Neural cell (in vitro differentiated cells): ENCODE measurements around the gene APP. TPM values are rescaled to one million over a fixed set of nuclear protein-coding genes. Genes with fewer than 3 reads are reported as not detected.
A peak's percentile ranks its signal among the peaks of the same experiment; 100 is the strongest.

ENCODE experiments used
- H2AFZ ChIP-seq: fragments of 200-600, 300-800 bp; sonication (generic), shearing (Covaris generic); 2 replicates; pipeline ENCODE4 v1.6.0; 2014; ENCODE audit warnings: low read depth, mild to moderate bottlenecking, antibody characterized with exemption, low read length, moderate library complexity
- H3F3A ChIP-seq: fragments of 200-600 bp; shearing (Covaris generic); 2 replicates; pipeline ENCODE4 v1.6.1; 2016; ENCODE audit warnings: mild to moderate bottlenecking, moderate library complexity, mixed read lengths, antibody characterized with exemption, low read length; ENCODE audit not compliant: insufficient read depth, poor library complexity, severe bottlenecking
- H3K27ac ChIP-seq: fragments of 200-600, 300-800 bp; sonication (generic), shearing (Covaris generic); 2 replicates; pipeline ENCODE4 v1.5.1; 2014; ENCODE audit warnings: mild to moderate bottlenecking, low read length, moderate library complexity
- H3K27me3 ChIP-seq: fragments of 300-800, 200-600 bp; sonication (generic), shearing (Covaris generic); 2 replicates; pipeline ENCODE4 v1.6.0; 2014; ENCODE audit warnings: mild to moderate bottlenecking, low read depth, low read length, moderate library complexity; ENCODE audit not compliant: insufficient read depth
- H3K36me3 ChIP-seq: fragments of 300-800, 200-600 bp; sonication (generic), shearing (Covaris generic); 2 replicates; pipeline ENCODE4 v1.5.1; 2014; ENCODE audit warnings: mild to moderate bottlenecking, antibody characterized with exemption, low read length, moderate library complexity; ENCODE audit not compliant: insufficient read depth
- H3K4me2 ChIP-seq: fragments of 300-800, 200-600 bp; sonication (generic), shearing (Covaris generic); 2 replicates; pipeline ENCODE4 v1.6.0; 2014; ENCODE audit warnings: mild to moderate bottlenecking, low read length
- H3K4me3 ChIP-seq: fragments of 300-800, 200-600 bp; sonication (generic), shearing (Covaris generic); 2 replicates; pipeline ENCODE4 v1.5.1; 2014; ENCODE audit warnings: mild to moderate bottlenecking, low read length, moderate library complexity
- H3K79me2 ChIP-seq: fragments of 200-600 bp; shearing (Covaris generic); replicated peaks from 2 replicates; pipeline ENCODE4 v1.6.0; 2014; ENCODE audit warnings: mild to moderate bottlenecking, low read length, moderate library complexity; ENCODE audit not compliant: insufficient read depth
- H3K9ac ChIP-seq: fragments of 300-800, 200-600 bp; sonication (generic), shearing (Covaris generic); 2 replicates; pipeline ENCODE4 v1.6.1; 2016; ENCODE audit warnings: mild to moderate bottlenecking, low read length, mixed read lengths
- H3K9me2 ChIP-seq: fragments of 200-600 bp; shearing (Covaris generic); 2 replicates; pipeline ENCODE4 v1.6.1; 2016; ENCODE audit warnings: mild to moderate bottlenecking, low read length, mixed read lengths; ENCODE audit not compliant: insufficient read depth
- H3K9me3 ChIP-seq: fragments of 200-600, 300-800 bp; sonication (generic), shearing (Covaris generic); 2 replicates; pipeline ENCODE4 v1.6.1; 2016; ENCODE audit warnings: mild to moderate bottlenecking, mixed run types, low read length, moderate library complexity, mixed read lengths
- H4K20me1 ChIP-seq: fragments of 200-600 bp; shearing (Covaris generic); 2 replicates; pipeline ENCODE4 v1.6.1; 2016; ENCODE audit warnings: mild to moderate bottlenecking, mixed run types; ENCODE audit not compliant: insufficient read depth
- EP300 ChIP-seq: fragments of 450-650 bp; conservative IDR thresholded peaks from 2 replicates; pipeline ENCODE4 v1.6.1; 2014; ENCODE audit warnings: antibody characterized with exemption, mild to moderate bottlenecking, moderate library complexity; ENCODE audit not compliant: poor library complexity, severe bottlenecking
- EZH2 ChIP-seq: fragments of 200-600, 300-800 bp; shearing (Covaris generic), sonication (generic); IDR thresholded peaks from 2 replicates; pipeline ENCODE4 v1.6.1; 2014; ENCODE audit warnings: antibody characterized with exemption, low read length, borderline replicate concordance, mild to moderate bottlenecking; ENCODE audit not compliant: insufficient read depth, poor library complexity, severe bottlenecking
- MXI1 ChIP-seq: fragments of 450-650 bp; conservative IDR thresholded peaks from 2 replicates; pipeline ENCODE4 v1.6.1; 2014; ENCODE audit warnings: antibody characterized with exemption, mild to moderate bottlenecking; ENCODE audit not compliant: poor library complexity, severe bottlenecking
- POLR2AphosphoS5 ChIP-seq: IDR thresholded peaks from 2 replicates; pipeline ENCODE4 v1.6.1; 2012
- RAD21 ChIP-seq: fragments of 450-650 bp; conservative IDR thresholded peaks from 2 replicates; pipeline ENCODE4 v1.6.1; 2014; ENCODE audit warnings: antibody characterized with exemption, mild to moderate bottlenecking, moderate library complexity
- SMC3 ChIP-seq: fragments of 450-650 bp; conservative IDR thresholded peaks from 2 replicates; pipeline ENCODE4 v1.6.1; 2014; ENCODE audit warnings: antibody characterized with exemption, mild to moderate bottlenecking, moderate library complexity; ENCODE audit not compliant: poor library complexity
- TAF1 ChIP-seq: IDR thresholded peaks from 2 replicates; pipeline ENCODE4 v1.6.1; 2012; ENCODE audit warnings: low read depth
- polyA plus RNA-seq: library from polyadenylated mRNA; depleted of rRNA; stranded (reverse); fragments of >200 nt; gene quantifications from 2 replicates; pipeline ENCODE4 v1.2.3, GENCODE V29; 2014
- TF ChIP-seq, protein P1 (sequence below): fragments of 450-650 bp; IDR thresholded peaks from 2 replicates; pipeline ENCODE4 v1.5.1; 2014; ENCODE audit warnings: antibody characterized with exemption, mild to moderate bottlenecking, moderate library complexity; ENCODE audit not compliant: poor library complexity, severe bottlenecking
- TF ChIP-seq, protein P2 (sequence below): IDR thresholded peaks from 2 replicates; pipeline ENCODE4 v1.6.1; 2012; ENCODE audit warnings: borderline replicate concordance

APP gene
- polyA plus RNA-seq, 1 donor from 2014 or later = 470 TPM

DNA sequence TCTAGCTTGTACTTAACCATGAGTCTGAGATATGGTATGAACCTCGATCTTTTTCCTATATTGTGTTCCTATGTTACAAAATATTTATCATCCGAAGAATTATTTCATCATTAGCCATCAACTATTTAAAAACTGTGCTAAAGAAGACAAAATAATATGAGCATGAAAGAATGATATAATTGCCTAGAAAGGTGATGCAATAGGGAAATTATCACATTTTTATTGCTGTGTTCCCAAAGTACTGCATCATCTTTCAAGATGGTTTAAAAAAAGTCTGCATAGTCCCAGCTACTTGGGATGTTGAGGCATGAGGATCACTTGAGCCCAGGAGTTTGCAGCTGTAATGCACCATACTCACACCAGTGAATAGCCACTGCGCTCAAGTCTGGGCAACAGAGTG is 126.7 kb downstream of the APP start:
- peaks cover 19% of the 10 kb centered on the region for H3K79me2 ChIP-seq
- H3K4me3 ChIP-seq = no peak overlapping the region
- peaks cover 9% of the 10 kb centered on the region for H3K36me3 ChIP-seq
- no peak overlapping the region for H3K9ac ChIP-seq
- H3K27ac ChIP-seq = no peak overlapping the region
- TF ChIP-seq SMC3 (no peak), TAF1 (no peak), MXI1 (no peak), EP300 (no peak), EZH2 (no peak), RAD21 (no peak), POLR2AphosphoS5 (no peak)
- TF ChIP-seq, protein P1, sequence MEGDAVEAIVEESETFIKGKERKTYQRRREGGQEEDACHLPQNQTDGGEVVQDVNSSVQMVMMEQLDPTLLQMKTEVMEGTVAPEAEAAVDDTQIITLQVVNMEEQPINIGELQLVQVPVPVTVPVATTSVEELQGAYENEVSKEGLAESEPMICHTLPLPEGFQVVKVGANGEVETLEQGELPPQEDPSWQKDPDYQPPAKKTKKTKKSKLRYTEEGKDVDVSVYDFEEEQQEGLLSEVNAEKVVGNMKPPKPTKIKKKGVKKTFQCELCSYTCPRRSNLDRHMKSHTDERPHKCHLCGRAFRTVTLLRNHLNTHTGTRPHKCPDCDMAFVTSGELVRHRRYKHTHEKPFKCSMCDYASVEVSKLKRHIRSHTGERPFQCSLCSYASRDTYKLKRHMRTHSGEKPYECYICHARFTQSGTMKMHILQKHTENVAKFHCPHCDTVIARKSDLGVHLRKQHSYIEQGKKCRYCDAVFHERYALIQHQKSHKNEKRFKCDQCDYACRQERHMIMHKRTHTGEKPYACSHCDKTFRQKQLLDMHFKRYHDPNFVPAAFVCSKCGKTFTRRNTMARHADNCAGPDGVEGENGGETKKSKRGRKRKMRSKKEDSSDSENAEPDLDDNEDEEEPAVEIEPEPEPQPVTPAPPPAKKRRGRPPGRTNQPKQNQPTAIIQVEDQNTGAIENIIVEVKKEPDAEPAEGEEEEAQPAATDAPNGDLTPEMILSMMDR = no peak
- TF ChIP-seq, protein P2, sequence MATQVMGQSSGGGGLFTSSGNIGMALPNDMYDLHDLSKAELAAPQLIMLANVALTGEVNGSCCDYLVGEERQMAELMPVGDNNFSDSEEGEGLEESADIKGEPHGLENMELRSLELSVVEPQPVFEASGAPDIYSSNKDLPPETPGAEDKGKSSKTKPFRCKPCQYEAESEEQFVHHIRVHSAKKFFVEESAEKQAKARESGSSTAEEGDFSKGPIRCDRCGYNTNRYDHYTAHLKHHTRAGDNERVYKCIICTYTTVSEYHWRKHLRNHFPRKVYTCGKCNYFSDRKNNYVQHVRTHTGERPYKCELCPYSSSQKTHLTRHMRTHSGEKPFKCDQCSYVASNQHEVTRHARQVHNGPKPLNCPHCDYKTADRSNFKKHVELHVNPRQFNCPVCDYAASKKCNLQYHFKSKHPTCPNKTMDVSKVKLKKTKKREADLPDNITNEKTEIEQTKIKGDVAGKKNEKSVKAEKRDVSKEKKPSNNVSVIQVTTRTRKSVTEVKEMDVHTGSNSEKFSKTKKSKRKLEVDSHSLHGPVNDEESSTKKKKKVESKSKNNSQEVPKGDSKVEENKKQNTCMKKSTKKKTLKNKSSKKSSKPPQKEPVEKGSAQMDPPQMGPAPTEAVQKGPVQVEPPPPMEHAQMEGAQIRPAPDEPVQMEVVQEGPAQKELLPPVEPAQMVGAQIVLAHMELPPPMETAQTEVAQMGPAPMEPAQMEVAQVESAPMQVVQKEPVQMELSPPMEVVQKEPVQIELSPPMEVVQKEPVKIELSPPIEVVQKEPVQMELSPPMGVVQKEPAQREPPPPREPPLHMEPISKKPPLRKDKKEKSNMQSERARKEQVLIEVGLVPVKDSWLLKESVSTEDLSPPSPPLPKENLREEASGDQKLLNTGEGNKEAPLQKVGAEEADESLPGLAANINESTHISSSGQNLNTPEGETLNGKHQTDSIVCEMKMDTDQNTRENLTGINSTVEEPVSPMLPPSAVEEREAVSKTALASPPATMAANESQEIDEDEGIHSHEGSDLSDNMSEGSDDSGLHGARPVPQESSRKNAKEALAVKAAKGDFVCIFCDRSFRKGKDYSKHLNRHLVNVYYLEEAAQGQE = no peak
- H2AFZ ChIP-seq = no peak overlapping the region
- H4K20me1 ChIP-seq = no peaks in the 10 kb centered on the region
- H3K9me2 ChIP-seq = no peaks in the 10 kb centered on the region
- no peaks in the 10 kb centered on the region for H3K27me3 ChIP-seq
- H3K9me3 ChIP-seq = no peaks in the 10 kb centered on the region
- no peak overlapping the region for H3K4me2 ChIP-seq
- H3F3A ChIP-seq = no peaks in the 10 kb centered on the region

DNA sequence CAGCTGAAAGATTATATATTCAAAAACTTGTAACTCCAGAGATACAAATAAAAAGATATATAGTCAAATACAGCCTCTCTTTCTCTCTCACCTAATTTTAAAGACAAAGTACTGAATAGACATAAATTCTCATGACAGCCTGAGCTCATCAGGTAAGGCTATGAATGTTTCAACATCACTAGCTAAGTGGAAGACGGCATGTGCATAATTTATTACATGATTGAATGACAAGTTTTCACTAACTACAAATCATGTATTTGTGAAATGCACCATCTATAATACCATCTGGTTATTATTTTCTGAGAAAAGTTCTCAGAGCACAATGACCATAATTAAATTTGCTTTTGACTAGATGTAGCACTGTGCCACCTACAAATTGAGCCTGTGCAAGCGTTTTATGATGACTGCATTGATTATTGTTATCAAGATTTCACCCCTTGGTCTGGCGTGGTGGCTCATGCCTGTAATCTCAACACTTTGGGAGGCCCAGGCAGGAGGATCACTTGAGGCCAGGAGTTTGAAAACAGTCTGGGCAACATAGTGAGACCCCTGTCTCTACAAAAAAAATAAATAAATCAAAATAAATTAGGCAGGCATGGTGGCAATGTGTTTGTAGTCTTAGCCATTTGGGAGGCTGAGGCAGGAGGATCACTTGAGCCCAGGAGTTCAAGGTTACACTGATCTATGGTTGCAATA is 128.2 kb downstream of the APP start:
- Histone ChIP-seq H3K27ac (peak overlapping the region; percentile 2), H3K9me2 (no peaks in the 10 kb centered on the region)

More for the DNA sequence above, 128.2 kb downstream of the APP start:
- Histone ChIP-seq H3K79me2 (peaks cover 19% of the 10 kb centered on the region), H3K36me3 (peaks cover 9% of the 10 kb centered on the region), H3K9me3 (no peaks in the 10 kb centered on the region), H3K4me3 (no peak overlapping the region), H3K9ac (no peak overlapping the region), H2AFZ (no peak overlapping the region), H3K4me2 (peak overlapping the region; percentile 43), H3F3A (no peaks in the 10 kb centered on the region), H4K20me1 (no peaks in the 10 kb centered on the region), H3K27me3 (no peaks in the 10 kb centered on the region)
- TF ChIP-seq SMC3 (no peak), EP300 (peak; percentile 8)
